HEK293T (cell line): ENCODE measurements around the gene MOAP1.
"Not testable (repeated sequence)": the region's sequence is repeated elsewhere in the genome, so short reads cannot be mapped to it uniquely, and the experiment has no call there.

Source experiments
- BHLHE40 ChIP-seq: fragments of 450-650 bp; IDR thresholded peaks from 2 replicates; pipeline ENCODE4 v1.6.1; 2016; ENCODE audit warnings: mild to moderate bottlenecking, moderate library complexity, borderline replicate concordance
- ELF4 ChIP-seq: fragments of 450-650 bp; IDR thresholded peaks from 2 replicates; pipeline ENCODE4 v1.6.1; 2017; ENCODE audit warnings: antibody characterized with exemption
- FOXA1 ChIP-seq: fragments of 450-650 bp; IDR thresholded peaks from 2 replicates; pipeline ENCODE4 v1.6.1; 2016; ENCODE audit warnings: mild to moderate bottlenecking
- FOXM1 ChIP-seq: fragments of 450-650 bp; IDR thresholded peaks from 2 replicates; pipeline ENCODE4 v1.6.1; 2017; ENCODE audit warnings: mild to moderate bottlenecking, borderline replicate concordance
- PKNOX1 ChIP-seq: fragments of 450-650 bp; IDR thresholded peaks from 2 replicates; pipeline ENCODE4 v1.6.1; 2016
- SP1 ChIP-seq: fragments of 450-650 bp; IDR thresholded peaks from 2 replicates; pipeline ENCODE4 v1.6.1; 2017
- SUZ12 ChIP-seq: fragments of 450-650 bp; IDR thresholded peaks from 2 replicates; pipeline ENCODE4 v1.6.1; 2016; ENCODE audit warnings: mild to moderate bottlenecking
- TARDBP ChIP-seq: fragments of 450-650 bp; IDR thresholded peaks from 2 replicates; pipeline ENCODE4 v1.6.1; 2016
- ZNF384 ChIP-seq: fragments of 450-650 bp; IDR thresholded peaks from 2 replicates; pipeline ENCODE4 v1.6.1; 2016

- not testable (repeated sequence) for TF ChIP-seq ZNF384, ELF4, FOXM1, TARDBP, SP1, FOXA1, SUZ12, BHLHE40, PKNOX1
Measured at GRCh38 chr14:93136508-93136907, 48.2 kb downstream of the MOAP1 start.
